NCI-H2196 (cell line): Measurements from ENCODE around the gene VAPB.

ENCODE experiments used
- DNase-seq: peaks from one replicate; lab custom pipeline; 2025; ENCODE audit not compliant: unreplicated experiment; lab: John Stamatoyannopoulos, UW

VAPB gene

GRCh38 chr20:58377766-58378401 lies 11.1 kb upstream of the VAPB start:
- DNase-seq: no peak

GRCh38 chr20:58378704-58379103 lies 10.3 kb upstream of the VAPB start:
- no peak for DNase-seq

GRCh38 chr20:58381627-58382026 lies 7.4 kb upstream of the VAPB start:
- no peak for DNase-seq

GRCh38 chr20:58382096-58382495 lies 6.9 kb upstream of the VAPB start:
- DNase-seq: no peak

GRCh38 chr20:58384821-58385220 lies 4.2 kb upstream of the VAPB start:
- no peak for DNase-seq

GRCh38 chr20:58388028-58388601 lies 914 bp upstream of the VAPB start:
- DNase-seq: no peak

- DNase-seq: peak; percentile 29
Observed at GRCh38 chr20:58389324-58389967, 417 bp downstream of the VAPB start.

GRCh38 chr20:58389968-58390658 lies 1.1 kb downstream of the VAPB start:
- no peak for DNase-seq

- DNase-seq: no peak
Observed at GRCh38 chr20:58390659-58391035, 1.6 kb downstream of the VAPB start.

- no peak for DNase-seq
Observed at GRCh38 chr20:58392286-58392685, 3.3 kb downstream of the VAPB start.

- DNase-seq: no peak
Observed at GRCh38 chr20:58393299-58393698, 4.3 kb downstream of the VAPB start.

GRCh38 chr20:58394801-58395200 lies 5.8 kb downstream of the VAPB start:
- no peak for DNase-seq

GRCh38 chr20:58395604-58396003 lies 6.6 kb downstream of the VAPB start:
- DNase-seq: no peak

- DNase-seq: no peak
Observed at GRCh38 chr20:58397429-58397828, 8.4 kb downstream of the VAPB start.

- no peak for DNase-seq
Observed at GRCh38 chr20:58398254-58398653, 9.2 kb downstream of the VAPB start.

GRCh38 chr20:58399926-58400325 lies 10.9 kb downstream of the VAPB start:
- no peak for DNase-seq

GRCh38 chr20:58401162-58401561 lies 12.1 kb downstream of the VAPB start:
- DNase-seq: no peak

GRCh38 chr20:58402305-58402704 lies 13.3 kb downstream of the VAPB start:
- no peak for DNase-seq

GRCh38 chr20:58402827-58403226 lies 13.8 kb downstream of the VAPB start:
- DNase-seq: no peak

GRCh38 chr20:58403272-58403671 lies 14.2 kb downstream of the VAPB start:
- no peak for DNase-seq

GRCh38 chr20:58405504-58406291 lies 16.7 kb downstream of the VAPB start:
- no peak for DNase-seq
